Neural progenitor cell (in vitro differentiated cells): Measurements from ENCODE around the gene SLCO4A1.

ENCODE experiments used
- EZH2 ChIP-seq: fragments of 200-600 bp; sonication (generic); IDR thresholded peaks from 2 replicates; pipeline ENCODE4 v1.6.1; 2017; ENCODE audit warnings: antibody characterized with exemption, mild to moderate bottlenecking, moderate library complexity
- EZH2phosphoT487 ChIP-seq: fragments of 200-600 bp; sonication (generic); IDR thresholded peaks from 2 replicates; pipeline ENCODE4 v1.6.1; 2017; ENCODE audit warnings: antibody characterized with exemption
- TF ChIP-seq, protein P1 (sequence below): fragments of 200-600 bp; sonication (generic); IDR thresholded peaks from 2 replicates; pipeline ENCODE4 v1.5.1; 2017; ENCODE audit warnings: antibody characterized with exemption, mild to moderate bottlenecking

DNA sequence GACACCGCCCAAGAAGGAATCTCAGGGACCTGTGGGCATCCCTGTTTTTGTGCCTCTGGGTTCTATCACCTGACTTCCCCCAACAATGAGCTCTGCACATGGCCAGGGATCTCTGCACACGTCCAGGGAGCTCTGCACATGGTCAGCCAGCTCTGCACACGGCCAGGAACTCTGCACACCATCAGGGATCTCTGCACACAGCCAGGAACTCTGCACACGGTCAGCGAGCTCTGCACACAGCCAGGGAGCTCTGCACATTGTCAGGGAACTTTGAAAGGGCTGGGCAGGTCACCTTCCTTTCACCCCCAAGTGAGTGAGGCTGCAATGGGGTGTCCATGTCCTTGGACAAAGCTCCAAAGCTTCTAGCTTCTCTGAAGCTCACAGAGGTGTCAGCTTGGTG, 5.2 kb upstream of the SLCO4A1 start:
- TF ChIP-seq EZH2 (no peak), EZH2phosphoT487 (no peak)
- TF ChIP-seq, protein P1, sequence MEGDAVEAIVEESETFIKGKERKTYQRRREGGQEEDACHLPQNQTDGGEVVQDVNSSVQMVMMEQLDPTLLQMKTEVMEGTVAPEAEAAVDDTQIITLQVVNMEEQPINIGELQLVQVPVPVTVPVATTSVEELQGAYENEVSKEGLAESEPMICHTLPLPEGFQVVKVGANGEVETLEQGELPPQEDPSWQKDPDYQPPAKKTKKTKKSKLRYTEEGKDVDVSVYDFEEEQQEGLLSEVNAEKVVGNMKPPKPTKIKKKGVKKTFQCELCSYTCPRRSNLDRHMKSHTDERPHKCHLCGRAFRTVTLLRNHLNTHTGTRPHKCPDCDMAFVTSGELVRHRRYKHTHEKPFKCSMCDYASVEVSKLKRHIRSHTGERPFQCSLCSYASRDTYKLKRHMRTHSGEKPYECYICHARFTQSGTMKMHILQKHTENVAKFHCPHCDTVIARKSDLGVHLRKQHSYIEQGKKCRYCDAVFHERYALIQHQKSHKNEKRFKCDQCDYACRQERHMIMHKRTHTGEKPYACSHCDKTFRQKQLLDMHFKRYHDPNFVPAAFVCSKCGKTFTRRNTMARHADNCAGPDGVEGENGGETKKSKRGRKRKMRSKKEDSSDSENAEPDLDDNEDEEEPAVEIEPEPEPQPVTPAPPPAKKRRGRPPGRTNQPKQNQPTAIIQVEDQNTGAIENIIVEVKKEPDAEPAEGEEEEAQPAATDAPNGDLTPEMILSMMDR: no peak
